HG02678 (cell line): ENCODE data around the gene SLC30A1.
"Not testable (repeated sequence)": the region's sequence is repeated elsewhere in the genome, so short reads cannot be mapped to it uniquely, and the experiment has no call there.

ENCODE experiments used
- ATAC-seq: cut with Tn5 transposase; IDR thresholded peaks from one replicate; pipeline ENCODE4 v1.9.1; 2021; ENCODE audit warnings: mild to moderate bottlenecking, moderate library complexity; ENCODE audit not compliant: unreplicated experiment

The SLC30A1 gene

GRCh38 chr1:211588711-211589110, 9.8 kb upstream of the SLC30A1 start:
- ATAC-seq = no peak

GRCh38 chr1:211587123-211587522, 8.2 kb upstream of the SLC30A1 start:
- no peak for ATAC-seq

DNA sequence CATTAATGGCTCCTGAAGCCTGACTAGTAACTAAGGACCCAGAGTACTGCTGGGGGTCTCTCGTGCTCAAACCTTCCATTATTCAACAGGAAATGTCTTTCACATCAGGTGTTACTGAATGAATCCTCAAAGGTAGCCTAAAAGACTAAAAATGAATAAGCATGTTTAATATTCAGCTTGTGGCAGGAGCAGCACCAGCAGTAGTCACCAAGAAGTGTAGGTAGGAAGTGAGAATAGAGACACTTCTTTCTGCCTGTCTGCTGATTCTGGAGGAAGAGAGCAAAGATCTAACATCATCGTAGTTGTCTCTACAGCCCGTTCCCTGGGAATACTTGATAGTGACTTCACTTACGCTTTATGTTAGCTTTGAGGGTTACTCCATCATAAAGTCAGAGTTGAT, 7.6 kb upstream of the SLC30A1 start:
- ATAC-seq = no peak

- ATAC-seq = no peak
Observed at GRCh38 chr1:211583011-211583992, 4.3 kb upstream of the SLC30A1 start.

DNA sequence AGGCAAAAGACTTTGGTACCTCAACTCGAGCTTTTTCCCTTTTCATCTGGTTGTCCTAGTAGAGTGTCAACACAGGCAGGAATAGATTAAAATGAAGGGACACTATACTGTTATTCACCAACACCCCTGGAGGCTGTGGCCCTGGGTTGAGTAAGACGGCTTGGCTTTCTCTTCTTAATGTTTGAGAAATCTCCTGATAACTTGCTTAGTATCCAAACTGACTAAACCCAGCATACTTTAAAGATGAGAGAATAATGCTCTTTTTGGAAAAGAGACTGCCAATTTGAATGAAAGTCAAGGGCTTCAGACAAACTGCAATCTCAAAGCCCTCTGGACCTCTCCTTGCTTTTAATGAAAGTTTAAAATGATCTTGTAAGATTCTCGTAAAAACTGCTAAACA, 2.6 kb upstream of the SLC30A1 start:
- no peak for ATAC-seq

GRCh38 chr1:211580303-211580687, 1.3 kb upstream of the SLC30A1 start:
- ATAC-seq = no peak

DNA sequence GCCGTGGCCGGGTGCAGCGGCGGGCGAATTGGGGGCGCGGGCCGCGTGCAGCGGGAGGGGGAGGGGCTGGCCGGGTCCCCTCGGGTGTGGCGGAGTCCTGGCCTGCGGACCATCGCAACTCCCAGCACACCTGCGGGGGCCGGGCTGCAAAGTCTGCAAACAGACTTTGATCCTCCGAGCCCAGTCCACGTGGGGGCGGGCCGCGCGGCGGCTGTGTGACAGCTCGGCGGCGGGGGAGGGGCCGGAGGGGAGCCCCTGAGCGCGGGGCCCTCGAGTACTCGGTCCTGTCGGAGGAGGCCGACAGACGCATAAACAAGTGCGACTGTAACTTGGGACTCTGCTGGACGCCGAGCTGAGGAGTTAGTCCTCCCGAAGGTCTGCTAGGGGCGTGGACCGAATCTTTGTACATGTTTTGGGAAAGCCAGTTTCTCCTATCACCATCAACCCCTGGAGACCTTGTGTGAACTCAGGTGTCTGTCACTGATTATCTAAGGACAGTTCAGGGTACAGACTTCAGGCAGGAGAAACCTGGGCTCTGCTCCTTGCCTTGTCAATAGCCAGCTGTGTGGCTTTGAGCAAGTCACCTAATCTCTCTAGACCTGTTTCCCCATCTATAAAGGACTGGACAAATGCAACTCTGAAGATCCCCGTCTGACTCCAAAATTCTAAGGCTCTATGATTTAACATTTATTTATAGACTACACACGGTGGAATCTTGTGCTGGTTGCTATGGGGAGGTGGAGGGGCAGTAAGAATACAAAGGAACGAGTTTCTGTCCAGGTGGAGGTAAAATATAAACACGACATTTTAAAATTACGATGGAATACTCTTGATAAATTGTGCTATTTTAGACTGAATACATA, 710 bp upstream of the SLC30A1 start:
- ATAC-seq = peak; percentile 39

- ATAC-seq = peak; percentile 34
Observed at GRCh38 chr1:211577819-211578639, 932 bp downstream of the SLC30A1 start.

DNA sequence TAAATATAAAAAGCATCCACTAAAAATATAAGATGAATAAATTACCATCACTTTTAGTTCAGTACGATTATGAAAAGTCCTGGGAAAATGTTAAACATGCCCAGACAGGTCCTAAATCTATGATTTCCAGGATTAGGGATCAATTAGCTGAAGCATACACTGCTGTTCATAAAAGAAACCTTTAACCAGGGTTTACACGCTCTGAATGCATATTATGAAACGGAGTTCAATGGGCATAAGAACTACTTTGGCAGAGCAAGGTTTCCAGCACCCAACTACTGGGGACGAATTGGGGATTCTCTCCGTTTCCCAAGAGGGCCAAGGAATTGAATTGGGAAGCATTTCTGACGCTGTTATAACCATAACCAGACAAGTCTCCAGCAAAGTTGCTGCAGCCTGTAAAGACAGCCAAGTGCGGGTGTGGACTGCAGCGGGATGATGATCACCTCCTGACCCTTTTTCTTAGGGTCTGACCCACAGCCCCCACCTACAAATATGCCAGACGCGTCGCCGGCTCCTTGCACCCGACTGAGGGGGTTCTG, 1.6 kb downstream of the SLC30A1 start:
- no peak for ATAC-seq

DNA sequence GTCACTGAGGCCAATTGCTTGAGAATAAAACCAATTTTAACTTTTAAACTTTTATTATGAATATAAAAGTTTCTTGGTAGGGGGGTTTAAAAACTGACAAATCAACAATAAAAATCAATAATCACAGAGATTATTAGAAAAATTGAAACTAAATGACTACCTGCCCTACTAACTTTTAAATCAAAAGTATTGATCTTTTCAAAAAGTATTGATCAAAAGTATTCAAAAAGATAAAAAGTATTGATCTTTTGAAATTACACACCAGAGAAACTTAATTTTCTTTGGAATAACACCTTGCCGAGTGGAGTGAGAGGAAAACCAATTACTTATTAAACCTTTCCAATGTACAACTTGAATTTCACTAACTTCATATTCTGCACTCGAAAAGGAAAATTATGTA, 2.2 kb downstream of the SLC30A1 start:
- ATAC-seq = no peak

DNA sequence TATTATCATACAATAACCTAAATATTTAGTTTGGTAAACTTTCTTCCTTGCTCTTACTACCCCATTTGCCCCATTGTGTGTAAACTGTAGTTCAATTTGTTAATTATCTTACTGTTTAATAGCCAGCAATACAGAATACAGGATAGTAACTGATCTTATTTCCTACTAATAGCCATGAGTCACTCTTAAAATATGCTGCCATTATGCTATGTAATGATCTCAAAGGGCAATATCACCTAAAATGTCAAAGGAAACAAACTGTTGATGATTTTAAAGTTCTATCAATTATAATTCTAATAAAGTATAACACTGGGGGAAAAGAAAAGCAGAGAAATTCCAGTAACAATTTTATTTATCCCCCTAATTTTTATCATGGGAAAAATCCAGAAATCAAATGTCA, 4.3 kb downstream of the SLC30A1 start:
- ATAC-seq = no peak

- no peak for ATAC-seq
Observed at GRCh38 chr1:211571998-211572397, 7.0 kb downstream of the SLC30A1 start.

- not testable (repeated sequence) for ATAC-seq
Observed at GRCh38 chr1:211570378-211570777, 8.6 kb downstream of the SLC30A1 start.

DNA sequence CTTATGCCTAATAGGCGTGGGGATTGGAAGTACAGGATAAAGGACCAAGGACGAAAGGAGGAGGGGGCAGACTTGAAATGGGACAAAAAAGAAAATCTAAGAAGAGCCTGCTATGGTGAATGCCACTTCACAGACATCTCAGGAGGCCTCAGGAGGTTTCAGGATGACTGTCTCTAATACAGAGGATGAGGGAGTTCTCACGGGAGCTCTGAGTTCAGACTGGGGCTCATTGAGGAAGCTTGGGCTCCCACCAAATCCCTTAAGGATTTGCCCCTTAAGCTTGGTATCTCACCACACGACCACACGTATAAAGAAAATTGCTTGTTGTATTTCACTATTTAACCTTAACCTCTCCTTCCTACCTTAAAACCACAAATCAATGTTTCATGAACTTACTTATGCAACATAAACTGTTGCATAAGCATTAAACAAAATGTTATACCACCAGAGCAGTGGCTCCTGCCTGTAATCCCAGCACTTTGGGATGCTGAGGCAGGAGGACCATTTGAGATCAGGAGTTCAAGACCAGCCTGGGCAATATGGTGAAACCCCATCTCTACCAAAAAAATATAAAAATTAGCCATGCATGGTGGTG, 12.4 kb downstream of the SLC30A1 start:
- peak; percentile 95 for ATAC-seq

GRCh38 chr1:211564084-211564483, 14.9 kb downstream of the SLC30A1 start:
- ATAC-seq = no peak

DNA sequence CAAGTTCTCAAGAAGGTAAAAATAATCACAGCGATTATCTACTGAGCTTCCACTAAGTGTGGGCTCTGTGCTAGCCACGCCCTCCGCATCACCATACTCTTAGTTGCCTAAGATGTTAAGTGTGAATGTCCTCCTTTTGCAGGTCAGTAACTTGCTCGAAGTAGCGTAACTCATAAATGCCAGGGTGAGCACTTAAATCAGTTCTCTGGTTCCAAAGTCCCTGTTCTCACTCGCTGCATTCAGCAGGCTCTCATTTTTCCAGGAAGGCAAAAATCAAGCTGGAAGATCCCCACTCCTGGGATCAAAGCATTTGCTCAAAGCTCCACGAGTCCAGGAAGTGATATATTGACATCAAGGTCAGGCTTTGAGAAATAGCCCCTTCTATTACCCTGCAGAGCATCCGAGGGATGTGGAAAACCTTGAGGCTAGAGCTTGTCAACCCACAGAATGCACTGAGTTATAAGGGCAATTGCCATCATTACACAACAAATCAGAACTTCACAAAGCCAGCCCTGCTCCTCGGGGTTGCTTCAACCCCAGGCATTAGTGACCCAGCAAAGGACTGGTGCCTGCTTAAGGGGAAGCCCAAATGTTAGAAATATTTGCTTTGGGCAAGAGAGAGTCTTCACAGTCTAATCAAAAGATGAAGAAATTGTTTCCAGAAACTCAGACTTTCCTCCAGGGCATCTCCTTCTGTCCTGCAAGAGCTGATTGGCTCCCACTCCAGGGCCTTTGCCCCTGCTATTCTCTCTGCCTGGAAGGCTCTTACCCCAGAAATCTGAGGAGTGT, 19.5 kb downstream of the SLC30A1 start:
- ATAC-seq = no peak

DNA sequence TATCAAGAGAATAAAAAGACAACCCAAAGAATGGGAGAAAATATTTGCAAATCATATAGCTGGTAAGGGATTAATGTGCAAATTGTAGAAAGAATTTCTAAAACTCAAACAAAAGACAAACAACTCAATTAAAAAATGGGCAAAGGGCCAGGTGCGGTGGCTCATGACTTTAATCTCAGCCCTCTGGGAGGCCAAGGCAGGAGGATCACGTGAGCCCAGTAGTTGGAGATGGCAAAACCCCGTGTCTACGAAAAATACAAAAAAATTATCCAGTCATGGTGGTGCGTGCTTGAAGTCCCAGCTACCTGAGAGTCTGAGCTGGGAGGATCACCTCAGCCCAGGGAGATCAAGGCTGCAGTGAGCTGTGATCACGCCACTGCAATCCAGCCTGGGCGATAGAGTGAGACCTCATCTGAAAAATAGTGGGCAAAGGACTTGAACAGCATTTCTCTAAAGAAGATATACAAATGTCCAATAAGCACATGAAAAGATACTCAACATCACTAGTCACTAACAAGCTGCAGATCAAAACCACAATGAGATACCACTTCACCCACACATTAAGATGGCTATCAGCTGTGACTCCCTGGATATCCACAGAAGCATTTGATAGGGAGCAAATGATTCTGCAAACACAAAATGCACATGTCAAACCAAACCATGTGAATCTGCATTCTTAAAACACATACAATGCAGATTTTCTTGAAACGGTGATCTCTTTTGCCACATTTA, 20.9 kb downstream of the SLC30A1 start:
- ATAC-seq = no peak

GRCh38 chr1:211553549-211553948, 25.4 kb downstream of the SLC30A1 start:
- no peak for ATAC-seq
